ENCODE data around the gene SSH2. TPM values are rescaled to one million over a fixed set of nuclear protein-coding genes. Genes with fewer than 3 reads are reported as not detected.

SSH2 gene
- total and polyA plus RNA-seq, 9 of the 15 experiments (the other 6 are each of a cell fraction or from before 2014, with no cell fraction given): 3.9 to 16.1 (median 10.2) TPM

DNA sequence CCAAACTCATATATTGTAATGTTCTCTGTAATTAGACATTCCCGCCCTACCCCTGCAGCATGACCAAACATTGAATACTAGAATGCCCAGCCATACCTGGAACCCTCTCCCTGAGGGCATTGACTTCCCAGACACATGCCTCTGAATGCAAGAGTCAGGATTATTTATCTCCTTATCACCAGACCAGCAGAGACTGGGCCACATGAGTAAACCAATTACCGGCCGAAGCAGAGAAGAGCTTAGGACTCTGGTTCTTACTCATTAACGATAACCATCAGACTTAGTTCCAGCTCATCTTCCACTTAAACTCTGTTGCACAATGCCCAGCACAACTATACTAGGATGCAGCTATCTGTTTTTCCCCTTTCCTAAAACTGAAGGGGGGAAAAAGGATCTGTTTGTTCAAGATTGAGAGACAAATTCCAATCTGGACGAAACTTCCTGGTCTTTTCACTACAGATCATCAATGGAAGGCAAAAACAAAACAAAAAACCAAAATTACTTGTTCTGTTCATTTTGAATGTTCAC lies 219.1 kb downstream of the SSH2 start (continued):
- TF ChIP-seq, protein P1, sequence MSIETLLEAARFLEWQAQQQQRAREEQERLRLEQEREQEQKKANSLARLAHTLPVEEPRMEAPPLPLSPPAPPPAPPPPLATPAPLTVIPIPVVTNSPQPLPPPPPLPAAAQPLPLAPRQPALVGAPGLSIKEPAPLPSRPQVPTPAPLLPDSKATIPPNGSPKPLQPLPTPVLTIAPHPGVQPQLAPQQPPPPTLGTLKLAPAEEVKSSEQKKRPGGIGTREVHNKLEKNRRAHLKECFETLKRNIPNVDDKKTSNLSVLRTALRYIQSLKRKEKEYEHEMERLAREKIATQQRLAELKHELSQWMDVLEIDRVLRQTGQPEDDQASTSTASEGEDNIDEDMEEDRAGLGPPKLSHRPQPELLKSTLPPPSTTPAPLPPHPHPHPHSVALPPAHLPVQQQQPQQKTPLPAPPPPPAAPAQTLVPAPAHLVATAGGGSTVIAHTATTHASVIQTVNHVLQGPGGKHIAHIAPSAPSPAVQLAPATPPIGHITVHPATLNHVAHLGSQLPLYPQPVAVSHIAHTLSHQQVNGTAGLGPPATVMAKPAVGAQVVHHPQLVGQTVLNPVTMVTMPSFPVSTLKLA (conservative IDR thresholded peaks at IDR 0.05): 0 out of 4 replicates have a peak, but pooled peaks of 1 of the 2 experiments have one; percentile 40
- TF ChIP-seq ZNF644 (tag; IDR thresholded peaks at IDR 0.05; ENCODE audit: low read depth) (no peak), POLR2AphosphoS5 (IDR thresholded peaks at IDR 0.05; ENCODE audit: control insufficient read depth, insufficient read depth, low read depth, low read length) (0 out of 2 replicates have a peak, but pooled peaks have one; percentile 50), TRIM24 (IDR thresholded peaks at IDR 0.05) (peak; percentile 65 to 77), ZNF253 (CRISPR knock-in tag; conservative IDR thresholded peaks at IDR 0.05) (no peak), FOXM1 (IDR thresholded peaks at IDR 0.05; ENCODE audit: low read depth) (peak; percentile 55; the same call in 1 of the 2 replicates), FOXM1 (CRISPR knock-in tag; IDR thresholded peaks at IDR 0.05; ENCODE audit: low read depth) (no peak), NBN (IDR thresholded peaks at IDR 0.05; ENCODE audit: low read depth) (peak; percentile 73; the same call in 1 of the 2 replicates), ATF7 (IDR thresholded peaks at IDR 0.05) (0 out of 2 replicates have a peak, but pooled peaks have one; percentile 33), CEBPB (tag; IDR thresholded peaks at IDR 0.05) (peak; percentile 98), CCAR2 (IDR thresholded peaks at IDR 0.05; ENCODE audit: low read depth, low read length) (no peak), PYGO2 (tag; IDR thresholded peaks at IDR 0.05) (peak; percentile 9; the same call in 1 of the 2 replicates)
- TF ChIP-seq, protein P2, sequence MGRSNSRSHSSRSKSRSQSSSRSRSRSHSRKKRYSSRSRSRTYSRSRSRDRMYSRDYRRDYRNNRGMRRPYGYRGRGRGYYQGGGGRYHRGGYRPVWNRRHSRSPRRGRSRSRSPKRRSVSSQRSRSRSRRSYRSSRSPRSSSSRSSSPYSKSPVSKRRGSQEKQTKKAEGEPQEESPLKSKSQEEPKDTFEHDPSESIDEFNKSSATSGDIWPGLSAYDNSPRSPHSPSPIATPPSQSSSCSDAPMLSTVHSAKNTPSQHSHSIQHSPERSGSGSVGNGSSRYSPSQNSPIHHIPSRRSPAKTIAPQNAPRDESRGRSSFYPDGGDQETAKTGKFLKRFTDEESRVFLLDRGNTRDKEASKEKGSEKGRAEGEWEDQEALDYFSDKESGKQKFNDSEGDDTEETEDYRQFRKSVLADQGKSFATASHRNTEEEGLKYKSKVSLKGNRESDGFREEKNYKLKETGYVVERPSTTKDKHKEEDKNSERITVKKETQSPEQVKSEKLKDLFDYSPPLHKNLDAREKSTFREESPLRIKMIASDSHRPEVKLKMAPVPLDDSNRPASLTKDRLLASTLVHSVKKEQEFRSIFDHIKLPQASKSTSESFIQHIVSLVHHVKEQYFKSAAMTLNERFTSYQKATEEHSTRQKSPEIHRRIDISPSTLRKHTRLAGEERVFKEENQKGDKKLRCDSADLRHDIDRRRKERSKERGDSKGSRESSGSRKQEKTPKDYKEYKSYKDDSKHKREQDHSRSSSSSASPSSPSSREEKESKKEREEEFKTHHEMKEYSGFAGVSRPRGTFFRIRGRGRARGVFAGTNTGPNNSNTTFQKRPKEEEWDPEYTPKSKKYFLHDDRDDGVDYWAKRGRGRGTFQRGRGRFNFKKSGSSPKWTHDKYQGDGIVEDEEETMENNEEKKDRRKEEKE (IDR thresholded peaks at IDR 0.05; ENCODE audit: borderline replicate concordance in 1 of 2, control insufficient read depth in 1 of 2, low read depth in 2 of 2, low read length in 1 of 2): 0 out of 4 replicates have a peak, but pooled peaks of 1 of the 2 experiments have one; percentile 50
- TF ChIP-seq, protein P3, sequence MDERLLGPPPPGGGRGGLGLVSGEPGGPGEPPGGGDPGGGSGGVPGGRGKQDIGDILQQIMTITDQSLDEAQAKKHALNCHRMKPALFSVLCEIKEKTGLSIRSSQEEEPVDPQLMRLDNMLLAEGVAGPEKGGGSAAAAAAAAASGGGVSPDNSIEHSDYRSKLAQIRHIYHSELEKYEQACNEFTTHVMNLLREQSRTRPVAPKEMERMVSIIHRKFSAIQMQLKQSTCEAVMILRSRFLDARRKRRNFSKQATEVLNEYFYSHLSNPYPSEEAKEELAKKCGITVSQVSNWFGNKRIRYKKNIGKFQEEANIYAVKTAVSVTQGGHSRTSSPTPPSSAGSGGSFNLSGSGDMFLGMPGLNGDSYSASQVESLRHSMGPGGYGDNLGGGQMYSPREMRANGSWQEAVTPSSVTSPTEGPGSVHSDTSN (CRISPR knock-in tag; IDR thresholded peaks at IDR 0.05; ENCODE audit: low read depth): no peak
- TF ChIP-seq, protein P3 (tag; conservative IDR thresholded peaks at IDR 0.05; ENCODE audit: low read depth): peak; percentile 43; the same call in 1 of the 2 replicates
- TF ChIP-seq, protein P4, sequence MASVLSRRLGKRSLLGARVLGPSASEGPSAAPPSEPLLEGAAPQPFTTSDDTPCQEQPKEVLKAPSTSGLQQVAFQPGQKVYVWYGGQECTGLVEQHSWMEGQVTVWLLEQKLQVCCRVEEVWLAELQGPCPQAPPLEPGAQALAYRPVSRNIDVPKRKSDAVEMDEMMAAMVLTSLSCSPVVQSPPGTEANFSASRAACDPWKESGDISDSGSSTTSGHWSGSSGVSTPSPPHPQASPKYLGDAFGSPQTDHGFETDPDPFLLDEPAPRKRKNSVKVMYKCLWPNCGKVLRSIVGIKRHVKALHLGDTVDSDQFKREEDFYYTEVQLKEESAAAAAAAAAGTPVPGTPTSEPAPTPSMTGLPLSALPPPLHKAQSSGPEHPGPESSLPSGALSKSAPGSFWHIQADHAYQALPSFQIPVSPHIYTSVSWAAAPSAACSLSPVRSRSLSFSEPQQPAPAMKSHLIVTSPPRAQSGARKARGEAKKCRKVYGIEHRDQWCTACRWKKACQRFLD (CRISPR knock-in tag; IDR thresholded peaks at IDR 0.05): 0 out of 2 replicates have a peak, but pooled peaks have one; percentile 13
- TF ChIP-seq, protein P5, sequence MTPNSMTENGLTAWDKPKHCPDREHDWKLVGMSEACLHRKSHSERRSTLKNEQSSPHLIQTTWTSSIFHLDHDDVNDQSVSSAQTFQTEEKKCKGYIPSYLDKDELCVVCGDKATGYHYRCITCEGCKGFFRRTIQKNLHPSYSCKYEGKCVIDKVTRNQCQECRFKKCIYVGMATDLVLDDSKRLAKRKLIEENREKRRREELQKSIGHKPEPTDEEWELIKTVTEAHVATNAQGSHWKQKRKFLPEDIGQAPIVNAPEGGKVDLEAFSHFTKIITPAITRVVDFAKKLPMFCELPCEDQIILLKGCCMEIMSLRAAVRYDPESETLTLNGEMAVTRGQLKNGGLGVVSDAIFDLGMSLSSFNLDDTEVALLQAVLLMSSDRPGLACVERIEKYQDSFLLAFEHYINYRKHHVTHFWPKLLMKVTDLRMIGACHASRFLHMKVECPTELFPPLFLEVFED (CRISPR knock-in tag; conservative IDR thresholded peaks at IDR 0.05): no peak
